Liver (tissue), 9 donors: ENCODE measurements around the gene FGD6. TPM values are rescaled to one million over a fixed set of nuclear protein-coding genes. Genes with fewer than 3 reads are reported as not detected.

Source experiments
- DNase-seq: peaks from one replicate; pipeline ENCODE4 v3.0.0-alpha.2; 2017; ENCODE audit warnings: low spot score
- H3K27ac ChIP-seq, 2 donors: one replicate each; pipeline ENCODE4 v1.7.0; 2013; ENCODE audit warnings: inconsistent platforms in 2 of 2, low read length in 2 of 2, control low read depth in 1 of 2, low read depth in 1 of 2, mild to moderate bottlenecking in 1 of 2
- H3K27me3 ChIP-seq, 4 donors: one replicate each; pipeline versions ENCODE4 v1.6.1 to v1.7.0; 2013; ENCODE audit warnings: low read length in 3 of 4, inconsistent platforms in 1 of 4, mild to moderate bottlenecking in 1 of 4, moderate library complexity in 1 of 4; ENCODE audit not compliant: control insufficient read depth in 4 of 4, insufficient read depth in 4 of 4
- H3K36me3 ChIP-seq, 4 donors: one replicate each; pipeline versions ENCODE4 v1.6.1 to v1.7.0; 2013; ENCODE audit warnings: low read length in 3 of 4, mild to moderate bottlenecking in 3 of 4, low read depth in 1 of 4, moderate library complexity in 1 of 4; ENCODE audit not compliant: control insufficient read depth in 4 of 4, insufficient read depth in 3 of 4
- H3K4me1 ChIP-seq, 4 donors: one replicate each; pipeline versions ENCODE4 v1.6.1 to v1.7.0; 2013; ENCODE audit warnings: low read length in 3 of 4, mild to moderate bottlenecking in 3 of 4, moderate library complexity in 1 of 4; ENCODE audit not compliant: control insufficient read depth in 4 of 4, insufficient read depth in 4 of 4
- H3K4me3 ChIP-seq, 3 donors: one replicate each; pipeline versions ENCODE4 v1.6.1 to v1.7.0; 2013; ENCODE audit warnings: low read length in 3 of 3, control low read depth in 1 of 3, low read depth in 1 of 3, mild to moderate bottlenecking in 1 of 3
- H3K9ac ChIP-seq, 2 donors: one replicate each; pipeline ENCODE4 v1.7.0; 2013; ENCODE audit warnings: low read length in 2 of 2, mild to moderate bottlenecking in 2 of 2, moderate library complexity in 2 of 2, control low read depth in 1 of 2, low read depth in 1 of 2
- H3K9me3 ChIP-seq, 4 donors: one replicate each; pipeline versions ENCODE4 v1.6.1 to v1.7.0; 2013; ENCODE audit warnings: low read length in 3 of 4; ENCODE audit not compliant: control insufficient read depth in 4 of 4
- ATF3 ChIP-seq: IDR thresholded peaks from 2 replicates; pipeline ENCODE4 v1.6.1; 2016; ENCODE audit warnings: antibody characterized with exemption
- CTCF ChIP-seq: fragments of 150-350 bp; IDR thresholded peaks from 2 replicates; pipeline ENCODE4 v1.5.1; 2017; ENCODE audit warnings: improper control_type of control experiment, low read depth, low read length; ENCODE audit not compliant: missing input control
- EGR1 ChIP-seq, 2 donors: IDR thresholded peaks; 2 replicates each; pipeline ENCODE4 v1.6.1; 2016 to 2018; ENCODE audit warnings: antibody characterized with exemption in 2 of 2, low read depth in 2 of 2
- FOXA1 ChIP-seq: IDR thresholded peaks from 2 replicates; pipeline ENCODE4 v1.6.1; 2016; ENCODE audit warnings: antibody characterized with exemption
- FOXA2 ChIP-seq: IDR thresholded peaks from 2 replicates; pipeline ENCODE4 v1.6.1; 2016; ENCODE audit warnings: antibody characterized with exemption
- GABPA ChIP-seq, 2 donors: IDR thresholded peaks in 1 of 2; conservative IDR thresholded peaks in 1 of 2; 2 replicates each; pipeline ENCODE4 v1.6.1; 2016; ENCODE audit warnings: antibody characterized with exemption in 2 of 2, mild to moderate bottlenecking in 1 of 2, moderate library complexity in 1 of 2
- HNF4A ChIP-seq, 2 donors: conservative IDR thresholded peaks; 2 replicates each; pipeline ENCODE4 v1.6.1; 2016; ENCODE audit warnings: antibody characterized with exemption in 2 of 2, mild to moderate bottlenecking in 2 of 2
- HNF4G ChIP-seq: IDR thresholded peaks from 2 replicates; pipeline ENCODE4 v1.6.1; 2016; ENCODE audit warnings: antibody characterized with exemption
- JUND ChIP-seq, 2 donors: IDR thresholded peaks; 2 replicates each; pipeline ENCODE4 v1.6.1; 2016; ENCODE audit warnings: antibody characterized with exemption in 2 of 2
- MAX ChIP-seq: IDR thresholded peaks from 2 replicates; pipeline ENCODE4 v1.6.1; 2016; ENCODE audit warnings: antibody characterized with exemption
- NR2F2 ChIP-seq: IDR thresholded peaks from 2 replicates; pipeline ENCODE4 v1.6.1; 2016; ENCODE audit warnings: antibody characterized with exemption
- RAD21 ChIP-seq, 2 donors: IDR thresholded peaks; 2 replicates each; pipeline ENCODE4 v1.6.1; 2016; ENCODE audit warnings: antibody characterized with exemption in 2 of 2, mild to moderate bottlenecking in 2 of 2
- REST ChIP-seq: IDR thresholded peaks from 2 replicates; pipeline ENCODE4 v1.6.1; 2016; ENCODE audit warnings: antibody characterized with exemption, mild to moderate bottlenecking
- RXRA ChIP-seq, 2 donors: IDR thresholded peaks; 2 replicates each; pipeline ENCODE4 v1.6.1; 2017 to 2018; ENCODE audit warnings: antibody characterized with exemption in 2 of 2, mild to moderate bottlenecking in 1 of 2
- SP1 ChIP-seq: IDR thresholded peaks from 2 replicates; pipeline ENCODE4 v1.6.1; 2018; ENCODE audit warnings: antibody characterized with exemption, mild to moderate bottlenecking
- TAF1 ChIP-seq: conservative IDR thresholded peaks from 2 replicates; pipeline ENCODE4 v1.6.1; 2016; ENCODE audit warnings: antibody characterized with exemption, mild to moderate bottlenecking
- YY1 ChIP-seq: IDR thresholded peaks from 2 replicates; pipeline ENCODE4 v1.6.1; 2016; ENCODE audit warnings: antibody characterized with exemption, mild to moderate bottlenecking
- ZBTB33 ChIP-seq: IDR thresholded peaks from 2 replicates; pipeline ENCODE4 v1.6.1; 2016; ENCODE audit warnings: antibody characterized with exemption
- WGBS: extraction: QIAGEN DNeasy Blood & Tissue Kit; methylation state at CpG from one replicate; pipeline ENCODE4 v1.1.7; 2013; 5-methylcytosine and 5-hydroxymethylcytosine counted together
- polyA plus RNA-seq, 2 donors: library from polyadenylated mRNA; stranded (reverse) in 1 of 2; unstranded in 1 of 2; fragments of 200-250 nt in 1 of 2; fragments of >200 nt in 1 of 2; fragmentation: Nextera tagmentation in 1 of 2; extraction: Ambion mirVana in 1 of 2; gene quantifications; one replicate each; pipeline versions ENCODE4 v1.2.1 to v1.2.3, GENCODE V29; 2013 to 2015
- total RNA-seq, 2 donors: library from RNA; depleted of rRNA; stranded (reverse); fragments of >200 nt; gene quantifications; one replicate each; pipeline ENCODE4 v1.2.3, GENCODE V29; 2014
- donor health status: healthy.
- donor health status: healthy.
- donor health status: healthy.
- donor health status: healthy.
- donor health status: healthy.

FGD6 gene
- total and polyA plus RNA-seq, 4 donors = 0.54 to 6.9 (median 2.4) TPM

GRCh38 chr12:95057424-95057823 lies 159.8 kb downstream of the FGD6 start (continued):
- TF ChIP-seq ZBTB33 = no peak
- no peak for TF ChIP-seq HNF4A (conservative IDR thresholded peaks at IDR 0.05)
- TF ChIP-seq FOXA2 = no peak
- TF ChIP-seq ATF3 = no peak

GRCh38 chr12:95055057-95055456 lies 162.2 kb downstream of the FGD6 start:
- 94% methylated on average over 2 of the region's 2 CpGs for WGBS
- TF ChIP-seq REST (no peak), SP1 (no peak), YY1 (no peak), HNF4A (conservative IDR thresholded peaks at IDR 0.05) (no peak), FOXA2 (no peak), RAD21 (IDR thresholded peaks at IDR 0.05) (no peak), RXRA (IDR thresholded peaks at IDR 0.05) (no peak), ZBTB33 (no peak), EGR1 (IDR thresholded peaks at IDR 0.05; ENCODE audit: low read depth in 2 of 2) (no peak), FOXA1 (no peak), MAX (no peak), HNF4G (no peak), GABPA (IDR thresholded peaks at IDR 0.05 in 1 of 2, conservative IDR thresholded peaks at IDR 0.05 in 1 of 2) (no peak), ATF3 (no peak), TAF1 (no peak), JUND (IDR thresholded peaks at IDR 0.05) (no peak), CTCF (no peak), NR2F2 (no peak)
- Histone ChIP-seq H3K36me3 (peaks cover 12 to 49% (median 39%) of the 10 kb centered on the region in 4 donors), H3K27me3 (no peaks in the 10 kb centered on the region), H3K9me3 (no peaks in the 10 kb centered on the region), H3K4me3 (no peak overlapping the region), H3K9ac (no peak overlapping the region), H3K4me1 (no peaks in the 10 kb centered on the region), H3K27ac (no peak overlapping the region)
- no peak for DNase-seq
